GM19238 (cell line): ENCODE measurements around the gene B3GNT4.
A peak's percentile ranks its signal among the peaks of the same experiment; 100 is the strongest.
"Not testable (repeated sequence)": the region's sequence is repeated elsewhere in the genome, so short reads cannot be mapped to it uniquely, and the experiment has no call there.

ENCODE experiments used
- DNase-seq: peaks from one replicate; pipeline ENCODE4 v3.0.0; 2011; ENCODE audit warnings: low spot score; ENCODE audit not compliant: insufficient read length

B3GNT4 gene

GRCh38 chr12:122187466-122187865 lies 16.0 kb upstream of the B3GNT4 start:
- no peak for DNase-seq

GRCh38 chr12:122189626-122190475 lies 13.7 kb upstream of the B3GNT4 start:
- DNase-seq, result no peak

- DNase-seq, result peak; percentile 77
Observed at GRCh38 chr12:122190842-122191668, 12.5 kb upstream of the B3GNT4 start.

- no peak for DNase-seq
Observed at GRCh38 chr12:122192441-122192840, 11.1 kb upstream of the B3GNT4 start.

- no peak for DNase-seq
Observed at GRCh38 chr12:122194804-122195203, 8.7 kb upstream of the B3GNT4 start.

GRCh38 chr12:122195405-122195804 lies 8.1 kb upstream of the B3GNT4 start:
- DNase-seq, result no peak

GRCh38 chr12:122197612-122197966 lies 5.9 kb upstream of the B3GNT4 start:
- no peak for DNase-seq

GRCh38 chr12:122199484-122200355 lies 3.8 kb upstream of the B3GNT4 start:
- no peak for DNase-seq

- DNase-seq, result no peak
Observed at GRCh38 chr12:122200541-122201175, 2.9 kb upstream of the B3GNT4 start.

- no peak for DNase-seq
Observed at GRCh38 chr12:122201381-122201780, 2.1 kb upstream of the B3GNT4 start.

GRCh38 chr12:122202017-122202416 lies 1.5 kb upstream of the B3GNT4 start:
- DNase-seq, result no peak

- DNase-seq, result not testable (repeated sequence)
Observed at GRCh38 chr12:122202811-122203210, 698 bp upstream of the B3GNT4 start.

GRCh38 chr12:122204167-122205052 lies 901 bp downstream of the B3GNT4 start:
- no peak for DNase-seq

- no peak for DNase-seq
Observed at GRCh38 chr12:122205053-122205925, 1.8 kb downstream of the B3GNT4 start.

GRCh38 chr12:122206111-122206881 lies 2.8 kb downstream of the B3GNT4 start:
- DNase-seq, result no peak

- DNase-seq, result no peak
Observed at GRCh38 chr12:122206976-122207375, 3.5 kb downstream of the B3GNT4 start.

- DNase-seq, result no peak
Observed at GRCh38 chr12:122207391-122207790, 3.9 kb downstream of the B3GNT4 start.

- DNase-seq, result no peak
Observed at GRCh38 chr12:122208073-122208820, 4.7 kb downstream of the B3GNT4 start.
